HG02938 (cell line): ENCODE measurements around the gene ZNF568.

ENCODE experiments used
- ATAC-seq: cut with Tn5 transposase; IDR thresholded peaks from one replicate; pipeline ENCODE4 v1.9.1; 2021; ENCODE audit warnings: mild to moderate bottlenecking, moderate library complexity; ENCODE audit not compliant: unreplicated experiment

ZNF568 gene

GRCh38 chr19:36915992-36916830, at the start of gene ZNF568, which contains the start of gene ZNF829:
Gene ZNF568, plus strand, starts transcription at chr19:36916332. Its CDS starts 6,439 bp downstream, at chr19:36922771.
Gene ZNF829, minus strand, starts transcription at chr19:36916291. Its CDS starts 1,124 bp downstream, at chr19:36915167.
- peak; percentile 83 for ATAC-seq

DNA sequence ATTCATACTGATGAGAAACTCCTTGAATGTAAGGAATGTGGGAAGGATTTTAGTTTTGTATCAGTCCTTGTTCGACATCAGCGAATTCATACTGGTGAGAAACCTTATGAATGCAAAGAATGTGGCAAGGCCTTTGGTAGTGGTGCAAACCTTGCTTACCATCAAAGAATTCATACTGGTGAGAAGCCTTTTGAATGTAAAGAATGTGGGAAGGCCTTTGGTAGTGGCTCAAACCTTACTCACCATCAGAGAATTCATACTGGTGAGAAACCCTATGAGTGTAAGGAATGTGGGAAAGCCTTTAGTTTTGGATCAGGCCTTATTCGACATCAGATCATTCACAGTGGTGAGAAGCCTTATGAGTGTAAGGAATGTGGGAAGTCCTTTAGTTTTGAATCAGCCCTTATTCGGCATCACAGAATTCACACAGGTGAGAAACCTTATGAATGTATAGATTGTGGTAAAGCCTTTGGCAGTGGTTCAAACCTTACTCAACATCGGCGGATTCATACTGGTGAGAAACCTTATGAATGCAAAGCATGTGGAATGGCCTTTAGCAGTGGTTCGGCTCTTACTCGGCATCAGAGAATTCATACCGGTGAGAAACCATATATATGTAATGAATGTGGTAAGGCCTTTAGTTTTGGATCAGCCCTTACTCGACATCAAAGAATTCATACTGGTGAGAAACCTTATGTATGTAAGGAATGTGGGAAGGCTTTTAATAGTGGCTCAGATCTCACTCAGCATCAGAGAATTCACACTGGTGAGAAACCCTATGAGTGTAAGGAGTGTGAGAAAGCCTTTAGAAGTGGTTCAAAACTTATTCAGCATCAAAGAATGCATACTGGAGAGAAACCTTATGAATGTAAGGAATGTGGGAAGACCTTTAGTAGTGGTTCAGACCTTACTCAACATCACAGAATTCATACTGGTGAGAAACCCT, 38.9 kb upstream of the ZNF568 start:
- no peak for ATAC-seq

- no peak for ATAC-seq
Observed at GRCh38 chr19:36891768-36892357, 24.3 kb upstream of the ZNF568 start.

- ATAC-seq, result no peak
Observed at GRCh38 chr19:36894849-36895383, 21.2 kb upstream of the ZNF568 start.

GRCh38 chr19:36898422-36898821, 17.7 kb upstream of the ZNF568 start:
- ATAC-seq, result no peak

DNA sequence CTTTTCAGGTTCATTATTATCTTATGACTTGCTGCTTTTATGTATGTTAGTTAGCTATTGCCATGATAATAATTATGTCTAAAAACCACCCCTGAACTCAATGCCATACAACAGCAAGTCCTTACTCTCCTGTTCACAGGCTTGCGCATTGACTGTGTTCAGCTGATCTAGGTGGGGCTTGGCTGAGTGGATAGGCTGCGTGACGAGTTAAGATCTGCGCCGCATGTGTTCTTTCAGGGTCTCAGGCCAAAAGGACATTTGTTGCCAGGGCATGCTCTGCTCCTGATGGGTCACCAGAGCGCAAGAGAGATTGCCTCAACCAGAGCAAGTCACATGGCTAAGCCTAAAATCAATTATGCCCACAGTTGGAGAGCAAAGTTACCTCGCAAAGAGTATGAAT, 859 bp downstream of the ZNF568 start:
- ATAC-seq, result no peak

DNA sequence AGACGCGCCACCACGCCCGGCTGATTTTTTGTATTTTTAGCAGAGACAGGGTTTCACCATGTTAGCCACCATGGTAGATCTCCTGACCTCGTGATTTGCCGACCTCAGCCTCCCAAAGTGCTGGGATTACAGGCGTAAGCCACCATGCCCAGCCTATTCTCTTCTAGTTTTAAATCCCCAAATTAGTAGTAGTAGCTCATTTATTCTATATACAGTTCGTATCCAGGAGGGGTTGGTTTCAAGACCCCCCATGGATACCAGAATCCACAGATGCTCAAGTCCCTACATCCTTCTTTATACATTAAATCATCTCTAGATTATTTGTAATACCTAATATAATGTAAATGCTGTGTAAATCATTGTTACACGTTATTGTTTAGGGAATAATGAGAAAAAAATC, 2.0 kb downstream of the ZNF568 start:
- no peak for ATAC-seq

GRCh38 chr19:36931684-36932083, 15.6 kb downstream of the ZNF568 start:
- no peak for ATAC-seq

DNA sequence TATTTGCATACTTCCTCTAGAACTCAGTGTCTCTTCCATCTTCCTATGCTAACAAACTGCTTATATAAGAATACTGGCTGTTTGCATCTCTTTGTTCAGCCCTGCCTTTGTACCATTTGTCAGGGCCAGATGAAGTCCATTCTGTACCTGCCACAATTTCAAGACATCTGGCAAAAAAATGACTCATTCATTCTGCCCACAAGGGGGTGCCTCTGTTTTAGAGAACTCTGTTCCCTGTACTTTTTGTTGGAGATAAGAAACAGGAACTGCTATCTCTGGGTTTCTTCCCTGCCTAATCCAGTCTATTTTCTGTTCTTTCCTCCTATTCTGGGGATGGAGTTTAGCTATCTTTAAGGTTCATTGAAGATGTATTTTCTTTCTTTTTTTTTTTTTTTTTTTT, 23.0 kb downstream of the ZNF568 start:
- ATAC-seq, result no peak

GRCh38 chr19:36950335-36951119, 34.4 kb downstream of the ZNF568 start:
- no peak for ATAC-seq

- no peak for ATAC-seq
Observed at GRCh38 chr19:36962346-36962745, 46.2 kb downstream of the ZNF568 start.

DNA sequence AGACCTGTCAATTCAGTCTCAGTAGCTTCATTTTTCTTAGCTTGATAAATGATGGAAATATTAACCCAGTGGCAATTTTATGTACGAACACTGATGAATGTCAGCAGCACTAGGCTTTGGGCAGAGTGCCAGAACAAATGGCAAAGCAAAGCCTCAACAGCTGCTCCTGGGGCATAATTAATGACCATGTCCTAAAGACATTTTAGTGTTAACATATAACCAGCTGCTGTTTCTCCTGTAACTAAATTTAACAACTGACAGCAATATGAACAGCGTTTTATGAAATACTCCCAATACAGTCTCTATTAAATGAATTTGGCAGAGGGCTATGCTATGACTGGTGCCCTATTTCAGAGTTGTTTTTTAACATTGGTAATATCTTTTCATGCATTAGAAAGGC, 47.1 kb downstream of the ZNF568 start:
- ATAC-seq, result no peak

- no peak for ATAC-seq
Observed at GRCh38 chr19:36972571-36972970, 56.4 kb downstream of the ZNF568 start.

DNA sequence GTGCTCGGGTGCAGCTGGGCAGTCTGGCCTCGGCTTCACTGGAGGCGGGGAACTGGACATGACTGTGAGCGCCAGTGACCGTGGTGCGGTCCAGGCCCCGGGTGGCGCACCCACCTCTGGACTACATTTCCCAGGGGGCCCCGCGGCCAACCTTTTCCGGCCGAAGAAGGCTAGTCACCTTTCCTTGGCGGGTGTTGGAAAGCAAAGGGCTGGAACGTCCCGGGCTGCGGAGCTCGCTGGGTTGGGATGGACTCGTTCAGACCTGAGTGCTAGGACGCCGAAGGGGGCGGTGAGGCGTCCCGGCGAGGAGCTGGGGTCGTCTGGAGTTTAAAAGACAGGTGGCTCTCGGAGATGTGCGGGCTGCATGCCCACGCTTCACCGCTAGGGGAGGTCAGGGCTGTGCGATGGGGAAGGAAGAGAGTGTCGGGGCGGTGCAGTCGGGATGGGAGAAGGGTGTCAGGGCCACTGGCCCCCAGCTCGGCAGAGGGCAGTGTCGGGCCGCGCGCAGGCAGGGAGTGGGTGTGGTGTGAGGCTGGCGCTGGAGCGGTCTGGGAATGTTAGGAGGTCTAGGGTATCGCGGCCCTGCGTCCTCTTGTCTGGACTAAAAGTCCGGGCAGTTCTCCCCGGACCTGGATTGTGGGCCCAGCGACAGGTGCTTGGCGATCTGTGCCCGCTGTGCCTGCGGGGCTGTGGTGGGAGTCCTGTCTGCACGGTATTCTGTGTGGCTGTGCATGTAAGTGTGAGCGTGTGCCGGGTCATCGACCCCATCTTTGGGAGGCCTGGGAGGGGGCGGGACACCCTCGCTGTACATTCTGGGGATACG, 57.1 kb downstream of the ZNF568 start:
- ATAC-seq, result peak; percentile 65

- ATAC-seq, result no peak
Observed at GRCh38 chr19:36973844-36974195, 57.7 kb downstream of the ZNF568 start.

- no peak for ATAC-seq
Observed at GRCh38 chr19:36986131-36986530, 70.0 kb downstream of the ZNF568 start.

GRCh38 chr19:36986601-36987000, 70.5 kb downstream of the ZNF568 start:
- ATAC-seq, result no peak

GRCh38 chr19:36987091-36987490, 71.0 kb downstream of the ZNF568 start:
- no peak for ATAC-seq

DNA sequence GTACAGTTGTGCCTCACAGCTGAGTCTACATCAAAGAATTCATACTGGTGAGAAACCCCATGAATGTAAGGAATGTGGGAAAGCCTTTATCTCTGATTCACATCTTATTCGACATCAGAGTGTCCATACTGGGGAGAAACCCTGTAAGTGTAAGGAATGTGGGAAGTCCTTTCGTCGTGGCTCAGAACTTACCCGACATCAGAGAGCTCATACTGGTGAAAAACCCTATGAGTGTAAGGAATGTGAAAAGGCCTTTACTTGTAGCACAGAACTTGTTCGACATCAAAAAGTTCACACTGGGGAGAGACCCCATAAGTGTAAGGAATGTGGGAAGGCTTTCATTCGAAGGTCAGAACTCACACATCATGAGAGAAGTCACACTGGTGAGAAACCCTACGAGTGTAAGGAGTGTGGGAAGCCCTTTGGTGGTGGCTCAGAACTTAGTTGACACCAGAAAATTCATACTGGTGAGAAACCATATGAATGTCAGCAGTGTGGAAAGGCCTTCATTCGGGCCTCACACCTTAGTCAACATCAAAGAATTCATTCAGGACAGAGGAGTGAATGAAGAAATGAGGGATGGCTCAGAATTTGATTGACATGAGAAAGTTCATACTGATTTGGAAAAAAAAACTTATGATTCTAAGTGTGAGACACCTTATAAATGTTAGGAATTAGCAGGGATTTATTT, 81.2 kb downstream of the ZNF568 start:
- no peak for ATAC-seq
